GM20431 (cell line): Measurements from ENCODE around the gene ZNF688.
"Not testable (repeated sequence)": the region's sequence is repeated elsewhere in the genome, so short reads cannot be mapped to it uniquely, and the experiment has no call there.

Experiments
- in situ Hi-C: fragments of 300-500 bp; cut with MseI, MboI; formaldehyde crosslinking; loops from one replicate; pipeline ENCODE4 v1.15.0; 2020; ENCODE audit warnings: low sequenced_read_pairs; ENCODE audit not compliant: unreplicated experiment

Gene ZNF688

DNA sequence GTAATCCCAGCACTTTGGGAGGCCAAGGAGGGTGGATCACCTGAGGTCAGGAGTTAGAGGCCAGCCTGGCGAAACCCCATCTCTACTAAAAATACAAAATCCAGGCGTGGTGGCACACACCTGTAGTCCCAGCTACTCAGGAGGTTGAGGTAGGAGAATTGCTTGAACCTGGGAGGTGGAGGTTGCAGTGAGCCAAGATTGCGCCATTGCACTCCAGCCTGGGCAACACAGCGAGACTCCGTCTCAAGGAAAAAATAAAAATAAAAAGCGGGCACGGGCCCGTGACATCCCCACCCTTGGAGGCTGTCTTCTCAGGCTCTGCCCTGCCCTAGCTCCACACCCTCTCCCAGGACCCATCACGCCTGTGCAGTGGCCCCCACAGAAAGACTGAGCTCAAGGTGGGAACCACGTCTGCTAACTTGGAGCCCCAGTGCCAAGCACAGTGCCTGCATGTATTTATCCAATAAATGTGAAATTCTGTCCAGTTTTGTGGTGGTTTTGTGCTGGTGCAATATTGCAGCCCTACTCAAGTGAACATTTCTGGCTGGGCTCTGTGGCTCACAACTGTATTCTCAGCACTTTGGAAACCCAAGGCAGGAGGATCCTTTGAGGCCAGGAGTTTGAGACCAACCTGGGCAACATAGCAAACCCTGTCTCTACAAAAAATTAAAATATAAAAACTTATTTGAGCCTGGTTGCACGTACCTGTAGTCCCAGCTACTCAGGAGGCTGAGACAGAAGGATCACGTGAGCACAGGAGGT is 48.6 kb downstream of the ZNF688 start:
- in situ Hi-C loops = not testable (repeated sequence)

GRCh38 chr16:30521873-30522641 is 49.5 kb downstream of the ZNF688 start:
- in situ Hi-C loops = no loop called here

- in situ Hi-C loops = no loop called here
Measured at GRCh38 chr16:30521476-30521872, 50.0 kb downstream of the ZNF688 start.
